Thyroid gland (tissue), 4 donors: ENCODE measurements around the gene ACTRT2. TPM values are rescaled to one million over a fixed set of nuclear protein-coding genes. Genes with fewer than 3 reads are reported as not detected.

Source experiments
- DNase-seq, 2 donors: peaks; one replicate each; pipeline ENCODE4 v3.0.0-alpha.2; 2019
- H3K27ac ChIP-seq, 3 donors: fragments of 200-600 bp; sonication (generic); 1 replicate in 2 of 3; 2 replicates in 1 of 3; pipeline ENCODE4 v1.5.1; 2016 to 2019; ENCODE audit warnings: mild to moderate bottlenecking in 1 of 3, moderate library complexity in 1 of 3
- H3K27me3 ChIP-seq: fragments of 200-600 bp; sonication (generic); one replicate; pipeline ENCODE4 v1.5.1; 2019
- H3K36me3 ChIP-seq, 2 donors: fragments of 200-600 bp; sonication (generic); one replicate each; pipeline ENCODE4 v1.5.1; 2016 to 2019
- H3K4me1 ChIP-seq, 2 donors: fragments of 200-600 bp; sonication (generic); one replicate each; pipeline ENCODE4 v1.5.1; 2017 to 2019
- H3K4me3 ChIP-seq, 3 donors: fragments of 200-600 bp; sonication (generic); replicated peaks in 1 of 3; 1 replicate in 2 of 3; 2 replicates in 1 of 3; pipeline ENCODE4 v1.5.1; 2016; ENCODE audit warnings: mild to moderate bottlenecking in 1 of 3
- H3K9me3 ChIP-seq: fragments of 200-600 bp; sonication (generic); one replicate; pipeline ENCODE4 v1.5.1; 2017
- POLR2A ChIP-seq, 2 donors: fragments of 450-650 bp; IDR thresholded peaks; one replicate each; pipeline ENCODE4 v1.6.1; 2017; ENCODE audit warnings: antibody characterized with exemption in 2 of 2, mild to moderate bottlenecking in 2 of 2, moderate library complexity in 1 of 2
- WGBS, 2 donors: methylation state at CpG; one replicate each; pipeline ENCODE4 v1.1.5; 2017; 5-methylcytosine and 5-hydroxymethylcytosine counted together
- intact Hi-C: fragments of 100-400 bp; cut with DNase I; formaldehyde crosslinking; loops from one replicate; pipeline ENCODE4 v1.15.1; 2023
- total RNA-seq, 4 donors: library from RNA; depleted of rRNA; stranded (reverse); fragments of >200 nt; gene quantifications; one replicate each; pipeline ENCODE4 v1.2.3, GENCODE V29; 2016
- TF ChIP-seq, protein P1 (sequence below), 6 experiments: fragments of 200-600 bp in 3 of 6; fragments of 450-650 bp in 3 of 6; sonication (generic) in 3 of 6; IDR thresholded peaks; one replicate each; pipeline ENCODE4 v1.5.1; 2016 to 2019; ENCODE audit warnings: antibody characterized with exemption in 6 of 6, mild to moderate bottlenecking in 2 of 6, inconsistent platforms in 1 of 6, moderate library complexity in 1 of 6

Gene ACTRT2
- total RNA-seq, 4 donors from 2014 or later, result 0.67 TPM; not detected in 3

DNA sequence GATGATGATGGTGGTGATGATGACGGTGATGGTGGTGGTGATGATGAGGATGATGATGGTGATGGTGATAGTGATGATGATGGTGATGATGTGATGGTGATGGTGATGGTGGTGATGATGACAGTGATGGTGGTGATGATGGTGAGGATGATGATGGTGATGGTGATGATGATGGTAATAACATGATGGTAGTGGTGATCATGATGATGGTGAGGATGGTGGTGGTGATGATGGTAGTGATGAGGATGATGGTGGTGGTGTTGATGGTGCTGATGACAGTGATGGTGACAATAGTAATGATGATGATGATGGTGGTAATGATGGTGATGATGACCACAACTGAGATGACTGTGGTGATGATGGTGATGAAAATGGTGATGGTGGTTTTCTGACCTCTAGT, 4.9 kb downstream of the ACTRT2 start:
- H3K27ac ChIP-seq, result no peak overlapping the region
- no peaks in the 10 kb centered on the region for H3K27me3 ChIP-seq
- H3K9me3 ChIP-seq, result no peaks in the 10 kb centered on the region
- intact Hi-C loops, result no loop called here
- no peaks in the 10 kb centered on the region for H3K4me1 ChIP-seq
- no peak for DNase-seq
- no peaks in the 10 kb centered on the region for H3K36me3 ChIP-seq
- no peak overlapping the region for H3K4me3 ChIP-seq
- WGBS, 2 donors, result 95 to 100% methylated on average over 1 of the region's 1 CpG
- no peak for TF ChIP-seq POLR2A (IDR thresholded peaks at IDR 0.05)
- TF ChIP-seq, protein P1, sequence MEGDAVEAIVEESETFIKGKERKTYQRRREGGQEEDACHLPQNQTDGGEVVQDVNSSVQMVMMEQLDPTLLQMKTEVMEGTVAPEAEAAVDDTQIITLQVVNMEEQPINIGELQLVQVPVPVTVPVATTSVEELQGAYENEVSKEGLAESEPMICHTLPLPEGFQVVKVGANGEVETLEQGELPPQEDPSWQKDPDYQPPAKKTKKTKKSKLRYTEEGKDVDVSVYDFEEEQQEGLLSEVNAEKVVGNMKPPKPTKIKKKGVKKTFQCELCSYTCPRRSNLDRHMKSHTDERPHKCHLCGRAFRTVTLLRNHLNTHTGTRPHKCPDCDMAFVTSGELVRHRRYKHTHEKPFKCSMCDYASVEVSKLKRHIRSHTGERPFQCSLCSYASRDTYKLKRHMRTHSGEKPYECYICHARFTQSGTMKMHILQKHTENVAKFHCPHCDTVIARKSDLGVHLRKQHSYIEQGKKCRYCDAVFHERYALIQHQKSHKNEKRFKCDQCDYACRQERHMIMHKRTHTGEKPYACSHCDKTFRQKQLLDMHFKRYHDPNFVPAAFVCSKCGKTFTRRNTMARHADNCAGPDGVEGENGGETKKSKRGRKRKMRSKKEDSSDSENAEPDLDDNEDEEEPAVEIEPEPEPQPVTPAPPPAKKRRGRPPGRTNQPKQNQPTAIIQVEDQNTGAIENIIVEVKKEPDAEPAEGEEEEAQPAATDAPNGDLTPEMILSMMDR (IDR thresholded peaks at IDR 0.05), result no peak

DNA sequence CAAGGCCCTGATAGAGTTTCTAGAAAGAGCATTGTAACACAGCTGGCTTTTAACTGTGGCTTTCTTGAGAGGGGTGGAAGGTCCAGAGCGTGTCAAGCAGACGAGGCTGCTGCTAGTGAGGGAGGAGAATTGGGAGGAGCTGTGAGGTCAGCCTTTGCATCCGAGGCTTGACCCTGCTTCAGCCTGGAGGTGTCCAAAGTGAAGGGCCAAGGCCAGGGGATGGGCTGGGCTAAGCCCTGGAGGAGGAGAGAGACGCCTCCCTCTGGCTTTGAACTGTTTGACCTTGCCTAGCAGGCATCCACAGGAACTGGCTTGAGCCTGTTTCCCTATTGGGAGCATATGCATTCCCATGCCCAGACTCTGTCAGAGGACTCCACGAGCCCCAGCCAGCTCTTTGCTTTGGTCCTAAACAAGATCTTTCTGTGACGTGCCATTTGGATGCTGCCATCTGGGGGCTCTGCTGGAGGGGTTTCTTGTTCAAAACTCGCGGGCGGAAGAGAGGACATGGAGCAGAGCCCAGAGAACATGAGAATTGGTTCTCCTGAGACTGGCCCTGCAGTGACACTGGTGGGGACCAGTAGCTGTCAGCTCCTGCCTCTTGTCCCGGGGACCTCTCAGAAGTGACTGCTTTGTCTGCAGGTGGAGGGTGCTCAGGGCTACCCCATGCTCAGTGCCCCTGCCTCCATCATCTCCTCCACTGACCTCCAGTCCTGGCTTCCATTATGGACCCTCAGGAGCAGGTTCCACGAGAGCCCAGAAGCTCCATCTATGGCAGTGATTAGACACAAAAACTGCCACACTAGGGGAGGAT, 5.5 kb downstream of the ACTRT2 start:
- no peaks in the 10 kb centered on the region for H3K27me3 ChIP-seq

DNA sequence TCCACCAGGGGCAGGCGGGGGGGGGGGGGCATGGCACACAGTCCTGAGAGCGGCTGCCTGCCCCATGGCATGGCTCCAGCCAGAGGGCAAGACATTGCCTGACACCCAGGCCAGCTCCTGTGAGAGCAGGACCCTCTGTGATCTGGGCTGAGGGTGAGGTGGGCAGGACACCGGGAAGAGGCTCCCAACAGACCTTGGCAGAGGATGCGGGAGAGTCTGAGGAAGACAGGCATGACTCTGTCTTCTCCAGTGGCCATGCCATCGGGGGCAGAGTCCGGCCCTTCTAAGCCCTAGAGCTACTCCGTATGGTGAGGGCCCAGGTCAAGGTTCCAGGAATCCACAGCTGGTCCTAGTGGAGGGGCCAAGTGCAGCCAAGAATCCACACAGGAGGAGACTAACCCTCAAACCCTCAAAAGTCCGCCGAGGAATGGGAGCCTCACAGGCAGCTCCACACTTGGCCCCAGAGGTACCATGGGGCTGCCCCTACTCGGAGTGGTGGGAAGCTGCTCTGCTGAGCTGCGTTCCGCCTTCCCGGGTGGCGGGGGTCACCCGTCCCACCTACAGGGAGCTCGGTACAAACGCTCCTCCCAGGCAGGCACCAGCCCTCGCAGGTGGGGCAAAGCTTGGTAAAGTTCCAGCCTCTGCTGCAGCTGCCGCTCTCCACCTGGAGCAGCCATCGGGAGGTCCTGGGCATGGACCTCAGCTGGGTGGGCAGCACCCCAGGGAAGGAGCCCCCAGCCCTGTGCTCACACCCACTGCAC, 6.5 kb downstream of the ACTRT2 start:
- Histone ChIP-seq H3K27me3 (no peaks in the 10 kb centered on the region), H3K36me3 (no peaks in the 10 kb centered on the region), H3K27ac (no peak overlapping the region), H3K4me3 (no peak overlapping the region), H3K9me3 (no peaks in the 10 kb centered on the region), H3K4me1 (no peaks in the 10 kb centered on the region)
- intact Hi-C loops, result no loop called here
- DNase-seq, result no peak
- TF ChIP-seq POLR2A (IDR thresholded peaks at IDR 0.05), result no peak
- TF ChIP-seq, protein P1 (IDR thresholded peaks at IDR 0.05), result no peak
- 93 to 95% methylated on average over 3 to 12 of the region's 20 CpGs for WGBS, 2 donors

More for the DNA sequence above, 5.5 kb downstream of the ACTRT2 start:
- H3K4me3 ChIP-seq, result no peak overlapping the region
- no peaks in the 10 kb centered on the region for H3K4me1 ChIP-seq
- no peaks in the 10 kb centered on the region for H3K9me3 ChIP-seq
- TF ChIP-seq, protein P1 (IDR thresholded peaks at IDR 0.05), result no peak
- no peak for TF ChIP-seq POLR2A (IDR thresholded peaks at IDR 0.05)
- H3K27ac ChIP-seq, result no peak overlapping the region
- DNase-seq, result no peak
- WGBS, 2 donors, result 78 to 88% methylated on average over 11 of the region's 11 CpGs
- H3K36me3 ChIP-seq, result no peaks in the 10 kb centered on the region
- intact Hi-C loops, result no loop called here

DNA sequence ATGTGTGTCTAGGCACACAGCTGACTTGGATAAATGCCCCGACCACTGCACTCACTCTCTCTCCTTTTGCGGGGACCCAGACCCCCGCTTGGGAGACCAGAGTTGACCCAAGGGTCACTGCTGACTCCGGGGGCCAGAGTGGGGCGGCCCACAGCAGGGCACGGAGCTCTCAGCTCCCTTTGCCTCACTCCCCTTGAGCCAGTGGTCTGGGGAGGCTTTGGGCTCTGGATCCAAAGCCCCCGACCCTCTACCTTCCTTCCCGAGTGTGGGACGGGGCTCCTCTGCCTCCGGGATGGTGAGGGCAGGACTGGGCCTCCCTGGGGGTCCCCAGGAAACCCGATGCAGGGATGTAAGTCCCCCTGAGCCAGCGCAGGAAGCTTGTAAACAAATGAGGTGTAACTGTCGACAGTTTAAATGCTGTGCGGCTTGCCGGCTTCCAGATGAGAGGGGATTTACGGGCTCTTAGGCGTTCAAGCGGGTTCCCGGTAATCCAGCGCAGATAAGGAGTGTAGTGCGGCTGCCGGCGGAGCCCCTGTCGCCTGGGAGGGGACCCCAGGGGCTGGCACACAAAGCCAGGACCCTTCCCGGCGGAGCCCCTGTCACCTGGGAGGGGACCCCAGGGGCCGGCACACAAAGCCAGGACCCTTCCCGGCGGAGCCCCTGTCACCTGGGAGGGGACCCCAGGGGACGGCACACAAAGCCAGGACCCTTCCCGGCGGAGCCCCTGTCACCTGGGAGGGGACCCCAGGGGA, 7.4 kb downstream of the ACTRT2 start:
- Histone ChIP-seq H3K27ac (no peak overlapping the region), H3K4me1 (no peaks in the 10 kb centered on the region), H3K36me3 (no peaks in the 10 kb centered on the region), H3K4me3 (no peak overlapping the region), H3K27me3 (no peaks in the 10 kb centered on the region), H3K9me3 (no peaks in the 10 kb centered on the region)
- 41 to 47% methylated on average over 15 to 20 of the region's 32 CpGs for WGBS, 2 donors
- intact Hi-C loops, result no loop called here
- DNase-seq, result no peak
- TF ChIP-seq POLR2A (IDR thresholded peaks at IDR 0.05), result no peak
- TF ChIP-seq, protein P1 (IDR thresholded peaks at IDR 0.05), result no peak
